Adrenal gland (tissue), 5 donors: ENCODE data around the gene MARCHF4.

ENCODE experiments used
- POLR2A ChIP-seq, 2 donors: fragments of 450-650 bp; IDR thresholded peaks; one replicate each; pipeline ENCODE4 v1.6.1; 2017; ENCODE audit warnings: antibody characterized with exemption in 2 of 2, mild to moderate bottlenecking in 2 of 2, moderate library complexity in 1 of 2
- TF ChIP-seq, protein P1 (sequence below), 6 experiments: fragments of 450-650 bp in 4 of 6; fragments of 200-600 bp in 2 of 6; sonication (generic) in 1 of 6; IDR thresholded peaks; 1 replicate in 5 of 6; 2 replicates in 1 of 6; pipeline versions ENCODE4 v1.5.1 to v1.8.0; 2016 to 2021; ENCODE audit warnings: antibody characterized with exemption in 6 of 6, mild to moderate bottlenecking in 2 of 6, moderate library complexity in 1 of 6
- donor health status: DM: no; HTN: no; CAD: no.

- TF ChIP-seq POLR2A (IDR thresholded peaks at IDR 0.05) = no peak
- TF ChIP-seq, protein P1, sequence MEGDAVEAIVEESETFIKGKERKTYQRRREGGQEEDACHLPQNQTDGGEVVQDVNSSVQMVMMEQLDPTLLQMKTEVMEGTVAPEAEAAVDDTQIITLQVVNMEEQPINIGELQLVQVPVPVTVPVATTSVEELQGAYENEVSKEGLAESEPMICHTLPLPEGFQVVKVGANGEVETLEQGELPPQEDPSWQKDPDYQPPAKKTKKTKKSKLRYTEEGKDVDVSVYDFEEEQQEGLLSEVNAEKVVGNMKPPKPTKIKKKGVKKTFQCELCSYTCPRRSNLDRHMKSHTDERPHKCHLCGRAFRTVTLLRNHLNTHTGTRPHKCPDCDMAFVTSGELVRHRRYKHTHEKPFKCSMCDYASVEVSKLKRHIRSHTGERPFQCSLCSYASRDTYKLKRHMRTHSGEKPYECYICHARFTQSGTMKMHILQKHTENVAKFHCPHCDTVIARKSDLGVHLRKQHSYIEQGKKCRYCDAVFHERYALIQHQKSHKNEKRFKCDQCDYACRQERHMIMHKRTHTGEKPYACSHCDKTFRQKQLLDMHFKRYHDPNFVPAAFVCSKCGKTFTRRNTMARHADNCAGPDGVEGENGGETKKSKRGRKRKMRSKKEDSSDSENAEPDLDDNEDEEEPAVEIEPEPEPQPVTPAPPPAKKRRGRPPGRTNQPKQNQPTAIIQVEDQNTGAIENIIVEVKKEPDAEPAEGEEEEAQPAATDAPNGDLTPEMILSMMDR (IDR thresholded peaks at IDR 0.05) = no peak
These were observed 20.9 kb upstream of the MARCHF4 start for GRCh38 chr2:216392945-216393840.
